ENCODE measurements around the gene ZIC5. TPM values are rescaled to one million over a fixed set of nuclear protein-coding genes. Genes with fewer than 3 reads are reported as not detected.

Gene ZIC5
- total RNA-seq, 1 donor from 2014 or later = 0.27 TPM

DNA sequence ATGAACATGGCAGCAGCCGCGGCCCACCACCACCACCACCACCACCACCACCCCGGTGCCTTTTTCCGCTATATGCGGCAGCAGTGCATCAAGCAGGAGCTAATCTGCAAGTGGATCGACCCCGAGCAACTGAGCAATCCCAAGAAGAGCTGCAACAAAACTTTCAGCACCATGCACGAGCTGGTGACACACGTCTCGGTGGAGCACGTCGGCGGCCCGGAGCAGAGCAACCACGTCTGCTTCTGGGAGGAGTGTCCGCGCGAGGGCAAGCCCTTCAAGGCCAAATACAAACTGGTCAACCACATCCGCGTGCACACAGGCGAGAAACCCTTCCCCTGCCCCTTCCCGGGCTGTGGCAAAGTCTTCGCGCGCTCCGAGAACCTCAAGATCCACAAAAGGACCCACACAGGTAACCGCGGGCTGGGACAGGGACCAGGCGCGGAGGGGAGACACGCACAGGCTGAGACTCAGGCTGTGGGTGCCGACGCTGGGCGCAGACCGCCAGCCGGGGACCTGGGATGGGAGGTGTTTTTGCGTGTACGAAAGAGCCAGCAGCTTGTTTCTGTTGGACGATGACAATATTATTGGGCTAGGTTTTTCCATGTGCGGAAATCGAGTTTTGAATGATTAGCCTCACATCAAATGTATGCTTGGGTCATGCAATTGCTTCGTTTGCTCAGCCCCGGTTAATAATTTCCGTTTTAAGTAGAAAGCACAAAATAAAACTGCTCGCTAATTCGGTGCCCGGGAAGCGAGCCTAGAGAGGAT lies 11.3 kb upstream of the ZIC5 start:
- Histone ChIP-seq H4K20me1 (ENCODE audit: insufficient read depth, low read length) (peaks cover 25% of the 10 kb centered on the region), H3K9ac (ENCODE audit: low read length) (peak overlapping the region; percentile 87), H3K4me2 (ENCODE audit: low read length) (peak overlapping the region; percentile 81), H3K4me1 (ENCODE audit: insufficient read depth, low read length) (peaks cover 12% of the 10 kb centered on the region), H3K27me3 (ENCODE audit: insufficient read depth, low read length) (peaks cover 56% of the 10 kb centered on the region), H3K9me3 (ENCODE audit: insufficient read depth, low read depth, low read length) (no peaks in the 10 kb centered on the region), H3K4me3 (ENCODE audit: insufficient read depth, low read depth, low read length) (peak overlapping the region; percentile 73), H3K79me2 (ENCODE audit: insufficient read depth, low read length) (peaks cover 55% of the 10 kb centered on the region), H3K27ac (ENCODE audit: low read depth, low read length) (peak overlapping the region; percentile 68), H2AFZ (ENCODE audit: low read depth, low read length) (no peak overlapping the region), H3K36me3 (ENCODE audit: insufficient read depth, low read length) (no peaks in the 10 kb centered on the region)
- TF ChIP-seq CTCF (IDR thresholded peaks at IDR 0.05; ENCODE audit: insufficient read depth, low read depth, low read length) (no peak), EZH2 (IDR thresholded peaks at IDR 0.05; ENCODE audit: insufficient read depth, low read length) (no peak)
- Mint-ChIP-seq H3K27me3 (ENCODE audit: low read depth, unreplicated experiment) (peaks cover 57% of the 10 kb centered on the region), H3K4me3 (ENCODE audit: unreplicated experiment) (peak overlapping the region; percentile 79), H3K4me1 (ENCODE audit: low read depth, unreplicated experiment) (peaks cover 4% of the 10 kb centered on the region), H3K27ac (ENCODE audit: unreplicated experiment) (peak overlapping the region; percentile 68), H3K9me3 (ENCODE audit: unreplicated experiment) (peaks cover 13% of the 10 kb centered on the region), H3K36me3 (ENCODE audit: low read depth, unreplicated experiment) (no peaks in the 10 kb centered on the region)
- FAIRE-seq = no peak
- no peak for DNase-seq (ENCODE audit: low read depth)

DNA sequence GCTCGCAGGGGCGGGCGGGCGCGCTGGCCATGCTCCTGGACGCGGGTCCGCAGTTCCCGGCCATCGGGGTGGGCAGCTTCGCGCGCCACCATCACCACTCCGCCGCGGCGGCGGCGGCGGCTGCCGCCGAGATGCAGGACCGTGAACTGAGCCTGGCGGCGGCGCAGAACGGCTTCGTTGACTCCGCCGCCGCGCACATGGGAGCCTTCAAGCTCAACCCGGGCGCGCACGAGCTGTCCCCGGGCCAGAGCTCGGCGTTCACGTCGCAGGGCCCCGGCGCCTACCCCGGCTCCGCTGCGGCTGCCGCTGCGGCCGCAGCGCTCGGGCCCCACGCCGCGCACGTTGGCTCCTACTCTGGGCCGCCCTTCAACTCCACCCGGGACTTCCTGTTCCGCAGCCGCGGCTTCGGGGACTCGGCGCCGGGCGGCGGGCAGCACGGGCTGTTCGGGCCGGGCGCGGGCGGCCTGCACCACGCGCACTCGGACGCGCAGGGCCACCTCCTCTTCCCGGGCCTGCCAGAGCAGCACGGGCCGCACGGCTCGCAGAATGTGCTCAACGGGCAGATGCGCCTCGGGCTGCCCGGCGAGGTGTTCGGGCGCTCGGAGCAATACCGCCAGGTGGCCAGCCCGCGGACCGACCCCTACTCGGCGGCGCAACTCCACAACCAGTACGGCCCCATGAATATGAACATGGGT lies 10.6 kb upstream of the ZIC5 start:
- H3K27me3 Mint-ChIP-seq (ENCODE audit: low read depth, unreplicated experiment) = peaks cover 57% of the 10 kb centered on the region
- H3K4me1 ChIP-seq (ENCODE audit: insufficient read depth, low read length) = peaks cover 6% of the 10 kb centered on the region
- H4K20me1 ChIP-seq (ENCODE audit: insufficient read depth, low read length) = peaks cover 25% of the 10 kb centered on the region
- peak overlapping the region; percentile 87 for H3K9ac ChIP-seq (ENCODE audit: low read length)
- peak overlapping the region; percentile 68 for H3K27ac ChIP-seq (ENCODE audit: low read depth, low read length)
- DNase-seq (ENCODE audit: low read depth) (no peak), FAIRE-seq (no peak)
- H3K4me3 ChIP-seq (ENCODE audit: insufficient read depth, low read depth, low read length) = peak overlapping the region; percentile 73
- H3K4me3 Mint-ChIP-seq (ENCODE audit: unreplicated experiment) = no peak overlapping the region
- H3K4me1 Mint-ChIP-seq (ENCODE audit: low read depth, unreplicated experiment) = peaks cover 4% of the 10 kb centered on the region
- H3K27me3 ChIP-seq (ENCODE audit: insufficient read depth, low read length) = peaks cover 59% of the 10 kb centered on the region
- H3K36me3 ChIP-seq (ENCODE audit: insufficient read depth, low read length) = no peaks in the 10 kb centered on the region
- TF ChIP-seq CTCF (IDR thresholded peaks at IDR 0.05; ENCODE audit: insufficient read depth, low read depth, low read length) (no peak), EZH2 (IDR thresholded peaks at IDR 0.05; ENCODE audit: insufficient read depth, low read length) (peak; percentile 85)
- peaks cover 48% of the 10 kb centered on the region for H3K79me2 ChIP-seq (ENCODE audit: insufficient read depth, low read length)
- H3K36me3 Mint-ChIP-seq (ENCODE audit: low read depth, unreplicated experiment) = no peaks in the 10 kb centered on the region
- H3K4me2 ChIP-seq (ENCODE audit: low read length) = peak overlapping the region; percentile 81
- peaks cover 15% of the 10 kb centered on the region for H3K9me3 Mint-ChIP-seq (ENCODE audit: unreplicated experiment)
- H2AFZ ChIP-seq (ENCODE audit: low read depth, low read length) = no peak overlapping the region
- H3K27ac Mint-ChIP-seq (ENCODE audit: unreplicated experiment) = no peak overlapping the region
- no peaks in the 10 kb centered on the region for H3K9me3 ChIP-seq (ENCODE audit: insufficient read depth, low read depth, low read length)
